ENCODE measurements around the gene SLCO4A1.

DNA sequence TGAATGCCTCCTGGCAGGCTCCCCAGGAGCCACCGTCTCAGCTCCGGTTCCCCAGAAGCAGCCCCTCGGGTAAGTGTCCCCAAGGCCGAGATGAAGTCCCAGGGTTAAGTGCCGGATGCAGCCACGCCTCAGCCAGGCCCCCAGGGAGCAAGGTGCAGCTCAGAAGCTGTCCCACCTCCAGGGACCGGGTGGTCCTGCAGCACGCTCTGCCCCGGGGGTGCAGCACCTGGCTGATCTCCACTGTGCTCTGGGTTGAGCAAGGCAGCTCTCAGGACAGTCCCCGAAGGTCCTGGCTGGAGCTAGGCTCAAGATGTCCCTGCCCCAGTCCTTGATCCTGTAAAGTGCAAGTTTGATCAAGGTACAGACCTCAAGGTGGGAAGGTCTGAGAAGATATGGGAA lies 51.2 kb downstream of the SLCO4A1 start:
- TF ChIP-seq, protein P1, sequence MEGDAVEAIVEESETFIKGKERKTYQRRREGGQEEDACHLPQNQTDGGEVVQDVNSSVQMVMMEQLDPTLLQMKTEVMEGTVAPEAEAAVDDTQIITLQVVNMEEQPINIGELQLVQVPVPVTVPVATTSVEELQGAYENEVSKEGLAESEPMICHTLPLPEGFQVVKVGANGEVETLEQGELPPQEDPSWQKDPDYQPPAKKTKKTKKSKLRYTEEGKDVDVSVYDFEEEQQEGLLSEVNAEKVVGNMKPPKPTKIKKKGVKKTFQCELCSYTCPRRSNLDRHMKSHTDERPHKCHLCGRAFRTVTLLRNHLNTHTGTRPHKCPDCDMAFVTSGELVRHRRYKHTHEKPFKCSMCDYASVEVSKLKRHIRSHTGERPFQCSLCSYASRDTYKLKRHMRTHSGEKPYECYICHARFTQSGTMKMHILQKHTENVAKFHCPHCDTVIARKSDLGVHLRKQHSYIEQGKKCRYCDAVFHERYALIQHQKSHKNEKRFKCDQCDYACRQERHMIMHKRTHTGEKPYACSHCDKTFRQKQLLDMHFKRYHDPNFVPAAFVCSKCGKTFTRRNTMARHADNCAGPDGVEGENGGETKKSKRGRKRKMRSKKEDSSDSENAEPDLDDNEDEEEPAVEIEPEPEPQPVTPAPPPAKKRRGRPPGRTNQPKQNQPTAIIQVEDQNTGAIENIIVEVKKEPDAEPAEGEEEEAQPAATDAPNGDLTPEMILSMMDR (conservative IDR thresholded peaks at IDR 0.05 in 1 of 2, IDR thresholded peaks at IDR 0.05 in 1 of 2; ENCODE audit: low read depth in 1 of 2, low read length in 2 of 2) = no peak
- no peak for TF ChIP-seq EZH2 (IDR thresholded peaks at IDR 0.05; ENCODE audit: low read length, missing control alignments)

Data from fibroblast of lung (primary cell).